ENCODE results near the gene S100A6.
"Not testable (repeated sequence)": the region's sequence is repeated elsewhere in the genome, so short reads cannot be mapped to it uniquely, and the experiment has no call there.

DNA sequence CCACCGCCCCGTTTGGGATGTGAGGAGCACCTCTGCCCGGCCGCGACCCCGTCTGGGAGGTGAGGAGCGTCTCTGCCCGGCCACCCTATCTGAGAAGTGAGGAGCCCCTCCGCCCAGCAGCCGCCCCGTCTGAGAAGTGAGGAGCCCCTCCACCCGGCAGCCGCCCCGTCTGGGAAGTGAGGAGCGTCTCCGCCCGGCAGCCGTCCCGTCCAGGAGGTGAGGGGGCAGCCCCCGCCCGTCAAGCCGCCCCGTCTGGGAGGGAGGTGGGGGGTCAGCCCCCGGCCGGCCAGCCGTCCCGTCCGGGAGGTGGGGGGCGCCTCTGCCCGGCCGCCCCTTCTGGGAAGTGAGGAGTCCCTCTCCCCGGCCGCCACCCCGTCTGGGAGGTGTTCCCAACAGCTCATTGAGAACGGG is 39.3 kb upstream of the S100A6 start:
- not testable (repeated sequence) for TF ChIP-seq POLR2A, POLR2AphosphoS5 (IDR thresholded peaks at IDR 0.05)
- TF ChIP-seq, protein P1, sequence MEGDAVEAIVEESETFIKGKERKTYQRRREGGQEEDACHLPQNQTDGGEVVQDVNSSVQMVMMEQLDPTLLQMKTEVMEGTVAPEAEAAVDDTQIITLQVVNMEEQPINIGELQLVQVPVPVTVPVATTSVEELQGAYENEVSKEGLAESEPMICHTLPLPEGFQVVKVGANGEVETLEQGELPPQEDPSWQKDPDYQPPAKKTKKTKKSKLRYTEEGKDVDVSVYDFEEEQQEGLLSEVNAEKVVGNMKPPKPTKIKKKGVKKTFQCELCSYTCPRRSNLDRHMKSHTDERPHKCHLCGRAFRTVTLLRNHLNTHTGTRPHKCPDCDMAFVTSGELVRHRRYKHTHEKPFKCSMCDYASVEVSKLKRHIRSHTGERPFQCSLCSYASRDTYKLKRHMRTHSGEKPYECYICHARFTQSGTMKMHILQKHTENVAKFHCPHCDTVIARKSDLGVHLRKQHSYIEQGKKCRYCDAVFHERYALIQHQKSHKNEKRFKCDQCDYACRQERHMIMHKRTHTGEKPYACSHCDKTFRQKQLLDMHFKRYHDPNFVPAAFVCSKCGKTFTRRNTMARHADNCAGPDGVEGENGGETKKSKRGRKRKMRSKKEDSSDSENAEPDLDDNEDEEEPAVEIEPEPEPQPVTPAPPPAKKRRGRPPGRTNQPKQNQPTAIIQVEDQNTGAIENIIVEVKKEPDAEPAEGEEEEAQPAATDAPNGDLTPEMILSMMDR (IDR thresholded peaks at IDR 0.05) = not testable (repeated sequence)

All from breast epithelium (tissue), 3 donors.